Ishikawa (cell line): Measurements from ENCODE around the gene TMEM244.

Source experiments
- CREB1 ChIP-seq: IDR thresholded peaks from 2 replicates; pipeline ENCODE4 v1.6.1; 2012; ENCODE audit warnings: low read depth
- EGR1 ChIP-seq: IDR thresholded peaks from 2 replicates; pipeline ENCODE4 v1.6.1; 2012
- EP300 ChIP-seq: IDR thresholded peaks from 2 replicates; pipeline ENCODE4 v1.6.1; 2012; ENCODE audit warnings: borderline replicate concordance
- FOXM1 ChIP-seq: IDR thresholded peaks from 2 replicates; pipeline ENCODE4 v1.6.1; 2012; ENCODE audit warnings: low read depth, borderline replicate concordance
- MAX ChIP-seq: IDR thresholded peaks from 2 replicates; pipeline ENCODE4 v1.6.1; 2012
- NFIC ChIP-seq: IDR thresholded peaks from 2 replicates; pipeline ENCODE4 v1.6.1; 2012
- RAD21 ChIP-seq: IDR thresholded peaks from 2 replicates; pipeline ENCODE4 v1.6.1; 2012; ENCODE audit warnings: low read depth
- TAF1 ChIP-seq: IDR thresholded peaks from 2 replicates; pipeline ENCODE4 v1.6.1; 2012; ENCODE audit warnings: low read depth, mild to moderate bottlenecking
- TCF12 ChIP-seq: IDR thresholded peaks from 2 replicates; pipeline ENCODE4 v1.6.1; 2012; ENCODE audit warnings: low read depth
- TEAD4 ChIP-seq: IDR thresholded peaks from 2 replicates; pipeline ENCODE4 v1.6.1; 2012
- YY1 ChIP-seq: IDR thresholded peaks from 2 replicates; pipeline ENCODE4 v1.6.1; 2012; ENCODE audit warnings: low read depth
- ZBTB7A ChIP-seq: IDR thresholded peaks from 2 replicates; pipeline ENCODE4 v1.6.1; 2012; ENCODE audit warnings: low read depth
- TF ChIP-seq, protein P1 (sequence below): IDR thresholded peaks from 2 replicates; pipeline ENCODE4 v1.6.1; 2012; ENCODE audit warnings: low read depth, mild to moderate bottlenecking

GRCh38 chr6:129795261-129795660, 65.9 kb downstream of the TMEM244 start:
- TF ChIP-seq TCF12 (no peak), TAF1 (no peak), YY1 (no peak), MAX (no peak), NFIC (peak; percentile 58; the same call in 1 of the 2 replicates), CREB1 (no peak), EP300 (no peak), ZBTB7A (no peak), FOXM1 (no peak), RAD21 (no peak), EGR1 (no peak), TEAD4 (no peak)
- TF ChIP-seq, protein P1, sequence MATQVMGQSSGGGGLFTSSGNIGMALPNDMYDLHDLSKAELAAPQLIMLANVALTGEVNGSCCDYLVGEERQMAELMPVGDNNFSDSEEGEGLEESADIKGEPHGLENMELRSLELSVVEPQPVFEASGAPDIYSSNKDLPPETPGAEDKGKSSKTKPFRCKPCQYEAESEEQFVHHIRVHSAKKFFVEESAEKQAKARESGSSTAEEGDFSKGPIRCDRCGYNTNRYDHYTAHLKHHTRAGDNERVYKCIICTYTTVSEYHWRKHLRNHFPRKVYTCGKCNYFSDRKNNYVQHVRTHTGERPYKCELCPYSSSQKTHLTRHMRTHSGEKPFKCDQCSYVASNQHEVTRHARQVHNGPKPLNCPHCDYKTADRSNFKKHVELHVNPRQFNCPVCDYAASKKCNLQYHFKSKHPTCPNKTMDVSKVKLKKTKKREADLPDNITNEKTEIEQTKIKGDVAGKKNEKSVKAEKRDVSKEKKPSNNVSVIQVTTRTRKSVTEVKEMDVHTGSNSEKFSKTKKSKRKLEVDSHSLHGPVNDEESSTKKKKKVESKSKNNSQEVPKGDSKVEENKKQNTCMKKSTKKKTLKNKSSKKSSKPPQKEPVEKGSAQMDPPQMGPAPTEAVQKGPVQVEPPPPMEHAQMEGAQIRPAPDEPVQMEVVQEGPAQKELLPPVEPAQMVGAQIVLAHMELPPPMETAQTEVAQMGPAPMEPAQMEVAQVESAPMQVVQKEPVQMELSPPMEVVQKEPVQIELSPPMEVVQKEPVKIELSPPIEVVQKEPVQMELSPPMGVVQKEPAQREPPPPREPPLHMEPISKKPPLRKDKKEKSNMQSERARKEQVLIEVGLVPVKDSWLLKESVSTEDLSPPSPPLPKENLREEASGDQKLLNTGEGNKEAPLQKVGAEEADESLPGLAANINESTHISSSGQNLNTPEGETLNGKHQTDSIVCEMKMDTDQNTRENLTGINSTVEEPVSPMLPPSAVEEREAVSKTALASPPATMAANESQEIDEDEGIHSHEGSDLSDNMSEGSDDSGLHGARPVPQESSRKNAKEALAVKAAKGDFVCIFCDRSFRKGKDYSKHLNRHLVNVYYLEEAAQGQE: no peak
